ENCODE measurements around the gene ISM2. TPM values are rescaled to one million over a fixed set of nuclear protein-coding genes. Genes with fewer than 3 reads are reported as not detected.

ISM2 gene
- total RNA-seq, 2 donors from 2014 or later = not detected

GRCh38 chr14:77473921-77474320 is 24.7 kb downstream of the ISM2 start:
- H3K36me3 Mint-ChIP-seq (ENCODE audit: insufficient read depth in 2 of 2) = peaks cover under 1 to 5% of the 10 kb centered on the region in 2 donors

GRCh38 chr14:77470224-77470870 is 28.3 kb downstream of the ISM2 start:
- no peak for DNase-seq
- H3K9me3 Mint-ChIP-seq = no peaks in the 10 kb centered on the region
- H3K27me3 Mint-ChIP-seq (ENCODE audit: low read depth) = no peaks in the 10 kb centered on the region
- H3K36me3 Mint-ChIP-seq (ENCODE audit: insufficient read depth in 2 of 2) = peaks cover 3 to 20% of the 10 kb centered on the region in 2 donors
- no peak for ATAC-seq (replicated peaks in 1 of 2)
- H3K4me1 Mint-ChIP-seq (ENCODE audit: low read depth) = no peaks in the 10 kb centered on the region
- H3K4me3 Mint-ChIP-seq = no peak overlapping the region
- H3K27ac Mint-ChIP-seq = no peak overlapping the region

More at GRCh38 chr14:77473921-77474320, 24.7 kb downstream of the ISM2 start:
- no peaks in the 10 kb centered on the region for H3K27me3 Mint-ChIP-seq (ENCODE audit: low read depth)
- no peak for ATAC-seq (replicated peaks in 1 of 2)
- H3K27ac Mint-ChIP-seq = no peak overlapping the region
- H3K9me3 Mint-ChIP-seq = no peaks in the 10 kb centered on the region
- DNase-seq = no peak
- H3K4me1 Mint-ChIP-seq (ENCODE audit: low read depth) = no peaks in the 10 kb centered on the region
- H3K4me3 Mint-ChIP-seq = no peak overlapping the region

GRCh38 chr14:77469539-77469938 is 29.1 kb downstream of the ISM2 start:
- no peak for ATAC-seq (replicated peaks in 1 of 2)
- Mint-ChIP-seq H3K9me3 (no peaks in the 10 kb centered on the region), H3K27ac (no peak overlapping the region), H3K4me1 (ENCODE audit: low read depth) (no peaks in the 10 kb centered on the region), H3K36me3 (ENCODE audit: insufficient read depth in 2 of 2) (peaks cover 3 to 23% of the 10 kb centered on the region in 2 donors), H3K27me3 (ENCODE audit: low read depth) (no peaks in the 10 kb centered on the region), H3K4me3 (no peak overlapping the region)
- no peak for DNase-seq

GRCh38 chr14:77469067-77469505 is 29.5 kb downstream of the ISM2 start:
- H3K4me3 Mint-ChIP-seq = no peak overlapping the region
- ATAC-seq (replicated peaks in 1 of 2) = no peak
- no peak for DNase-seq
- no peaks in the 10 kb centered on the region for H3K27me3 Mint-ChIP-seq (ENCODE audit: low read depth)
- no peaks in the 10 kb centered on the region for H3K4me1 Mint-ChIP-seq (ENCODE audit: low read depth)
- no peaks in the 10 kb centered on the region for H3K9me3 Mint-ChIP-seq
- peaks cover 3 to 25% of the 10 kb centered on the region in 2 donors for H3K36me3 Mint-ChIP-seq (ENCODE audit: insufficient read depth in 2 of 2)
- no peak overlapping the region for H3K27ac Mint-ChIP-seq

- no peak for ATAC-seq (replicated peaks in 1 of 2)
- H3K4me1 Mint-ChIP-seq (ENCODE audit: low read depth) = no peaks in the 10 kb centered on the region
- no peaks in the 10 kb centered on the region for H3K27me3 Mint-ChIP-seq (ENCODE audit: low read depth)
- no peak overlapping the region for H3K27ac Mint-ChIP-seq
- H3K36me3 Mint-ChIP-seq (ENCODE audit: insufficient read depth in 2 of 2) = peaks cover 3 to 27% of the 10 kb centered on the region in 2 donors
- H3K4me3 Mint-ChIP-seq = no peak overlapping the region
- H3K9me3 Mint-ChIP-seq = no peaks in the 10 kb centered on the region
- DNase-seq = no peak
Observed at GRCh38 chr14:77467801-77468200, 30.8 kb downstream of the ISM2 start.

- H3K27me3 Mint-ChIP-seq (ENCODE audit: low read depth) = no peaks in the 10 kb centered on the region
- peaks cover 42% of the 10 kb centered on the region for H3K4me1 Mint-ChIP-seq (ENCODE audit: low read depth)
- H3K36me3 Mint-ChIP-seq (ENCODE audit: insufficient read depth in 2 of 2) = peaks cover 19 to 35% of the 10 kb centered on the region in 2 donors
- peak overlapping the region; percentile 100 for H3K27ac Mint-ChIP-seq
- no peak for ATAC-seq (replicated peaks in 1 of 2)
- H3K9me3 Mint-ChIP-seq = no peaks in the 10 kb centered on the region
- DNase-seq = peak; percentile 76 to 78
- H3K4me3 Mint-ChIP-seq = peak overlapping the region; percentile 97 to 100
Observed at GRCh38 chr14:77459072-77459723, 39.4 kb downstream of the ISM2 start.

GRCh38 chr14:77458249-77458950 is 40.2 kb downstream of the ISM2 start:
- Mint-ChIP-seq H3K36me3 (ENCODE audit: insufficient read depth in 2 of 2) (peaks cover 19 to 33% of the 10 kb centered on the region in 2 donors), H3K9me3 (no peaks in the 10 kb centered on the region), H3K4me3 (peak overlapping the region; percentile 97 to 100), H3K27me3 (ENCODE audit: low read depth) (no peaks in the 10 kb centered on the region), H3K4me1 (ENCODE audit: low read depth) (peaks cover 42% of the 10 kb centered on the region), H3K27ac (peak overlapping the region; percentile 100)
- ATAC-seq (replicated peaks in 1 of 2) = peak; percentile 13 to 14
- DNase-seq = peak; percentile 34 to 40

- no peaks in the 10 kb centered on the region for H3K27me3 Mint-ChIP-seq (ENCODE audit: low read depth)
- peak within 1 kb of the TSS; percentile 100 for H3K27ac Mint-ChIP-seq
- peak within 1 kb of the TSS; percentile 97 to 100 for H3K4me3 Mint-ChIP-seq
- H3K4me1 Mint-ChIP-seq (ENCODE audit: low read depth) = peaks cover 42% of the 10 kb centered on the region
- peaks cover 19 to 35% of the 10 kb centered on the region in 2 donors for H3K36me3 Mint-ChIP-seq (ENCODE audit: insufficient read depth in 2 of 2)
- no peaks in the 10 kb centered on the region for H3K9me3 Mint-ChIP-seq
- peak; percentile 91 to 96 for DNase-seq
- peak; percentile 95 for ATAC-seq (replicated peaks in 1 of 2)
Observed at GRCh38 chr14:77457522-77458248, 40.9 kb downstream of the ISM2 start, which contains the start of the genes AHSA1 and VIPAS39. TSS of gene AHSA1 (plus strand) at chr14:77458093. CDS start at chr14:77458190, 97 bp downstream. TSS of gene VIPAS39 (minus strand) at chr14:77457601. CDS start at chr14:77454102, 3,499 bp downstream.

- peaks cover 19 to 34% of the 10 kb centered on the region in 2 donors for H3K36me3 Mint-ChIP-seq (ENCODE audit: insufficient read depth in 2 of 2)
- no peaks in the 10 kb centered on the region for H3K9me3 Mint-ChIP-seq
- DNase-seq (no peak), ATAC-seq (replicated peaks in 1 of 2) (no peak)
- H3K27ac Mint-ChIP-seq = peak overlapping the region; percentile 100
- H3K4me3 Mint-ChIP-seq = peak overlapping the region; percentile 97 to 100
- H3K4me1 Mint-ChIP-seq (ENCODE audit: low read depth) = peaks cover 42% of the 10 kb centered on the region
- H3K27me3 Mint-ChIP-seq (ENCODE audit: low read depth) = no peaks in the 10 kb centered on the region
Observed at GRCh38 chr14:77457115-77457521, 41.5 kb downstream of the ISM2 start.

- peaks cover 13 to 30% of the 10 kb centered on the region in 2 donors for H3K36me3 Mint-ChIP-seq (ENCODE audit: insufficient read depth in 2 of 2)
- no peaks in the 10 kb centered on the region for H3K27me3 Mint-ChIP-seq (ENCODE audit: low read depth)
- peak overlapping the region; percentile 100 for H3K27ac Mint-ChIP-seq
- DNase-seq = no peak
- H3K4me3 Mint-ChIP-seq = peak overlapping the region; percentile 97 to 100
- ATAC-seq (replicated peaks in 1 of 2) = no peak
- H3K9me3 Mint-ChIP-seq = no peaks in the 10 kb centered on the region
- H3K4me1 Mint-ChIP-seq (ENCODE audit: low read depth) = peaks cover 33% of the 10 kb centered on the region
Observed at GRCh38 chr14:77455966-77456640, 42.5 kb downstream of the ISM2 start.

- no peak overlapping the region for H3K27ac Mint-ChIP-seq
- H3K27me3 Mint-ChIP-seq (ENCODE audit: low read depth) = no peaks in the 10 kb centered on the region
- H3K36me3 Mint-ChIP-seq (ENCODE audit: insufficient read depth in 2 of 2) = peaks cover 3 to 7% of the 10 kb centered on the region in 2 donors
- H3K4me3 Mint-ChIP-seq = no peak overlapping the region
- H3K4me1 Mint-ChIP-seq (ENCODE audit: low read depth) = no peaks in the 10 kb centered on the region
- DNase-seq (no peak), ATAC-seq (replicated peaks in 1 of 2) (no peak)
- no peaks in the 10 kb centered on the region for H3K9me3 Mint-ChIP-seq
Observed at GRCh38 chr14:77442196-77442595, 56.4 kb downstream of the ISM2 start.

GRCh38 chr14:77439861-77440260 is 58.8 kb downstream of the ISM2 start:
- H3K36me3 Mint-ChIP-seq (ENCODE audit: insufficient read depth in 2 of 2) = peaks cover 5 to 9% of the 10 kb centered on the region in 2 donors

More at GRCh38 chr14:77439861-77440260, 58.8 kb downstream of the ISM2 start:
- DNase-seq (no peak), ATAC-seq (replicated peaks in 1 of 2) (no peak)
- Mint-ChIP-seq H3K4me1 (ENCODE audit: low read depth) (no peaks in the 10 kb centered on the region), H3K27me3 (ENCODE audit: low read depth) (no peaks in the 10 kb centered on the region), H3K9me3 (no peaks in the 10 kb centered on the region), H3K4me3 (no peak overlapping the region), H3K27ac (no peak overlapping the region)
